Measurements from ENCODE around the gene S100A10.
A peak's percentile ranks its signal among the peaks of the same experiment; 100 is the strongest.

Gene S100A10

GRCh38 chr1:151972542-151973248 lies 21.0 kb downstream of the S100A10 start:
- Histone ChIP-seq H3K23ac (ENCODE audit: low read length) (no peak overlapping the region), H3K36me3 (ENCODE audit: control insufficient read depth in 1 of 2, insufficient read depth in 2 of 2, low read length in 2 of 2) (no peaks in the 10 kb centered on the region), H3K4me1 (ENCODE audit: control insufficient read depth in 1 of 2, insufficient read depth in 2 of 2, low read length in 2 of 2) (peaks cover 7 to 14% of the 10 kb centered on the region in 2 experiments), H3K4me3 (ENCODE audit: low read depth, low read length) (no peak overlapping the region), H3K79me1 (ENCODE audit: low read length) (peaks cover 6% of the 10 kb centered on the region), H4K8ac (ENCODE audit: low read depth, low read length) (no peak overlapping the region), H3K14ac (ENCODE audit: low read length) (no peak overlapping the region), H3K4ac (ENCODE audit: low read depth, low read length) (no peak overlapping the region), H2BK12ac (ENCODE audit: low read length) (no peak overlapping the region), H4K91ac (ENCODE audit: low read depth, low read length) (no peak overlapping the region), H3K9me3 (ENCODE audit: insufficient read depth, low read depth, low read length) (no peaks in the 10 kb centered on the region), H2AFZ (ENCODE audit: insufficient read depth, low read length, poor library complexity) (no peak overlapping the region), H3K9ac (ENCODE audit: low read length) (no peak overlapping the region), H2BK5ac (ENCODE audit: low read depth, low read length, poor library complexity) (no peak overlapping the region), H4K12ac (ENCODE audit: low read depth, low read length) (no peak overlapping the region), H3K27me3 (ENCODE audit: insufficient read depth, low read length) (no peaks in the 10 kb centered on the region), H2AK5ac (ENCODE audit: low read length) (no peak overlapping the region), H3K27ac (ENCODE audit: low read depth, low read length) (peak overlapping the region; percentile 27), H3K4me2 (ENCODE audit: low read length) (peak overlapping the region; percentile 42), H3K79me2 (ENCODE audit: control insufficient read depth, insufficient read depth, low read length, poor library complexity) (no peaks in the 10 kb centered on the region), H2BK120ac (ENCODE audit: insufficient read depth, low read length, poor library complexity) (no peak overlapping the region), H3K18ac (ENCODE audit: low read length) (no peak overlapping the region)
- no CpG with 5 or more reads among the region's 7 CpGs for WGBS (ENCODE audit: extremely low coverage, insufficient coverage, insufficient read length)
- peak; percentile 77 to 92 for DNase-seq

- H3K27ac ChIP-seq (ENCODE audit: low read depth, low read length): no peak overlapping the region
- H3K4me1 ChIP-seq (ENCODE audit: control insufficient read depth in 1 of 2, insufficient read depth in 2 of 2, low read length in 2 of 2): peaks cover 5 to 9% of the 10 kb centered on the region in 2 experiments
- H3K18ac ChIP-seq (ENCODE audit: low read length): no peak overlapping the region
- H3K9me3 ChIP-seq (ENCODE audit: insufficient read depth, low read depth, low read length): no peaks in the 10 kb centered on the region
- H4K12ac ChIP-seq (ENCODE audit: low read depth, low read length): no peak overlapping the region
- WGBS (ENCODE audit: extremely low coverage, insufficient coverage, insufficient read length): no CpG with 5 or more reads among the region's 4 CpGs
- H3K36me3 ChIP-seq (ENCODE audit: control insufficient read depth in 1 of 2, insufficient read depth in 2 of 2, low read length in 2 of 2): no peaks in the 10 kb centered on the region
- H2BK120ac ChIP-seq (ENCODE audit: insufficient read depth, low read length, poor library complexity): no peak overlapping the region
- no peak overlapping the region for H3K9ac ChIP-seq (ENCODE audit: low read length)
- no peak overlapping the region for H3K4me3 ChIP-seq (ENCODE audit: low read depth, low read length)
- H4K8ac ChIP-seq (ENCODE audit: low read depth, low read length): no peak overlapping the region
- no peak overlapping the region for H4K91ac ChIP-seq (ENCODE audit: low read depth, low read length)
- H3K4ac ChIP-seq (ENCODE audit: low read depth, low read length): no peak overlapping the region
- H3K79me1 ChIP-seq (ENCODE audit: low read length): peaks cover 4% of the 10 kb centered on the region
- H3K4me2 ChIP-seq (ENCODE audit: low read length): no peak overlapping the region
- no peak overlapping the region for H2BK5ac ChIP-seq (ENCODE audit: low read depth, low read length, poor library complexity)
- no peak overlapping the region for H2AK5ac ChIP-seq (ENCODE audit: low read length)
- H3K14ac ChIP-seq (ENCODE audit: low read length): no peak overlapping the region
- no peaks in the 10 kb centered on the region for H3K79me2 ChIP-seq (ENCODE audit: control insufficient read depth, insufficient read depth, low read length, poor library complexity)
- no peak overlapping the region for H2BK12ac ChIP-seq (ENCODE audit: low read length)
- H3K23ac ChIP-seq (ENCODE audit: low read length): no peak overlapping the region
- no peak overlapping the region for H2AFZ ChIP-seq (ENCODE audit: insufficient read depth, low read length, poor library complexity)
- no peaks in the 10 kb centered on the region for H3K27me3 ChIP-seq (ENCODE audit: insufficient read depth, low read length)
- DNase-seq: no peak
Measured at GRCh38 chr1:151970626-151971025, 23.0 kb downstream of the S100A10 start.

- no peaks in the 10 kb centered on the region for H3K36me3 ChIP-seq (ENCODE audit: control insufficient read depth in 1 of 2, insufficient read depth in 2 of 2, low read length in 2 of 2)
- no peaks in the 10 kb centered on the region for H3K9me3 ChIP-seq (ENCODE audit: insufficient read depth, low read depth, low read length)
- no peak overlapping the region for H3K4me3 ChIP-seq (ENCODE audit: low read depth, low read length)
- H3K79me1 ChIP-seq (ENCODE audit: low read length): peaks cover 4% of the 10 kb centered on the region
- H3K9ac ChIP-seq (ENCODE audit: low read length): no peak overlapping the region
- H2AFZ ChIP-seq (ENCODE audit: insufficient read depth, low read length, poor library complexity): no peak overlapping the region
- no peaks in the 10 kb centered on the region for H3K27me3 ChIP-seq (ENCODE audit: insufficient read depth, low read length)
- no peak overlapping the region for H3K14ac ChIP-seq (ENCODE audit: low read length)
- no peak overlapping the region for H2BK120ac ChIP-seq (ENCODE audit: insufficient read depth, low read length, poor library complexity)
- DNase-seq: no peak
- H3K4ac ChIP-seq (ENCODE audit: low read depth, low read length): no peak overlapping the region
- no peak overlapping the region for H4K8ac ChIP-seq (ENCODE audit: low read depth, low read length)
- H2BK5ac ChIP-seq (ENCODE audit: low read depth, low read length, poor library complexity): no peak overlapping the region
- no peak overlapping the region for H4K91ac ChIP-seq (ENCODE audit: low read depth, low read length)
- H3K4me1 ChIP-seq (ENCODE audit: control insufficient read depth in 1 of 2, insufficient read depth in 2 of 2, low read length in 2 of 2): peaks cover 5 to 9% of the 10 kb centered on the region in 2 experiments
- no peak overlapping the region for H3K18ac ChIP-seq (ENCODE audit: low read length)
- H3K4me2 ChIP-seq (ENCODE audit: low read length): no peak overlapping the region
- no peak overlapping the region for H3K27ac ChIP-seq (ENCODE audit: low read depth, low read length)
- H3K79me2 ChIP-seq (ENCODE audit: control insufficient read depth, insufficient read depth, low read length, poor library complexity): no peaks in the 10 kb centered on the region
- peak overlapping the region; percentile 24 for H2BK12ac ChIP-seq (ENCODE audit: low read length)
- H2AK5ac ChIP-seq (ENCODE audit: low read length): no peak overlapping the region
- WGBS (ENCODE audit: extremely low coverage, insufficient coverage, insufficient read length): no CpG with 5 or more reads among the region's 5 CpGs
- no peak overlapping the region for H3K23ac ChIP-seq (ENCODE audit: low read length)
- H4K12ac ChIP-seq (ENCODE audit: low read depth, low read length): no peak overlapping the region
Measured at GRCh38 chr1:151970128-151970527, 23.5 kb downstream of the S100A10 start.

- Histone ChIP-seq H2BK5ac (ENCODE audit: low read depth, low read length, poor library complexity) (no peak overlapping the region), H2BK12ac (ENCODE audit: low read length) (peak overlapping the region; percentile 18), H2AFZ (ENCODE audit: insufficient read depth, low read length, poor library complexity) (no peak overlapping the region), H3K4me3 (ENCODE audit: low read depth, low read length) (no peak overlapping the region), H4K8ac (ENCODE audit: low read depth, low read length) (no peak overlapping the region), H4K12ac (ENCODE audit: low read depth, low read length) (no peak overlapping the region), H3K4me2 (ENCODE audit: low read length) (no peak overlapping the region), H2AK5ac (ENCODE audit: low read length) (no peak overlapping the region), H3K36me3 (ENCODE audit: control insufficient read depth in 1 of 2, insufficient read depth in 2 of 2, low read length in 2 of 2) (no peaks in the 10 kb centered on the region), H3K9ac (ENCODE audit: low read length) (peak overlapping the region; percentile 57), H3K9me3 (ENCODE audit: insufficient read depth, low read depth, low read length) (no peaks in the 10 kb centered on the region), H3K79me1 (ENCODE audit: low read length) (peaks cover 4% of the 10 kb centered on the region), H3K27ac (ENCODE audit: low read depth, low read length) (no peak overlapping the region), H3K18ac (ENCODE audit: low read length) (no peak overlapping the region), H4K91ac (ENCODE audit: low read depth, low read length) (no peak overlapping the region), H3K27me3 (ENCODE audit: insufficient read depth, low read length) (no peaks in the 10 kb centered on the region), H3K14ac (ENCODE audit: low read length) (no peak overlapping the region), H2BK120ac (ENCODE audit: insufficient read depth, low read length, poor library complexity) (no peak overlapping the region), H3K23ac (ENCODE audit: low read length) (peak overlapping the region; percentile 42), H3K4me1 (ENCODE audit: control insufficient read depth in 1 of 2, insufficient read depth in 2 of 2, low read length in 2 of 2) (peaks cover 5 to 9% of the 10 kb centered on the region in 2 experiments), H3K4ac (ENCODE audit: low read depth, low read length) (no peak overlapping the region), H3K79me2 (ENCODE audit: control insufficient read depth, insufficient read depth, low read length, poor library complexity) (no peaks in the 10 kb centered on the region)
- WGBS (ENCODE audit: extremely low coverage, insufficient coverage, insufficient read length): no CpG with 5 or more reads among the region's 3 CpGs
- no peak for DNase-seq
Measured at GRCh38 chr1:151968791-151969399, 24.8 kb downstream of the S100A10 start.
